SK-N-SH treated with all-trans-retinoic acid at 6 μM for 48 hours (cell line): ENCODE results near the gene GLI3.

Source experiments
- ATAC-seq: fragments of 200-7000 bp; cut with Tn5 transposase; 3 replicates; pipeline ENCODE4 v1.9.1; 2020; ENCODE audit warnings: mild to moderate bottlenecking, moderate library complexity
- ARNTL ChIP-seq: fragments of 450-650 bp; formaldehyde crosslinking; IDR thresholded peaks from 2 replicates; pipeline ENCODE4 v1.5.0; 2020; ENCODE audit warnings: low read depth, mild to moderate bottlenecking, moderate library complexity, borderline replicate concordance
- BACH2 ChIP-seq: fragments of 250-450 bp; sonication (Bioruptor Pico); IDR thresholded peaks from 2 replicates; pipeline ENCODE4 v1.9.0; 2021; ENCODE audit warnings: mild to moderate bottlenecking, borderline replicate concordance
- CREB5 ChIP-seq: fragments of 250-450 bp; sonication (Bioruptor Pico); IDR thresholded peaks from 2 replicates; pipeline ENCODE4 v1.5.1; 2020; ENCODE audit warnings: low read depth, mild to moderate bottlenecking, moderate library complexity
- CSDC2 ChIP-seq: fragments of 250-450 bp; sonication (Bioruptor Pico); IDR thresholded peaks from 2 replicates; pipeline ENCODE4 v1.5.0; 2020; ENCODE audit warnings: mild to moderate bottlenecking, moderate library complexity
- ESRRG ChIP-seq: fragments of 250-450 bp; sonication (Bioruptor Pico); IDR thresholded peaks from 2 replicates; pipeline ENCODE4 v1.6.1; 2021; ENCODE audit warnings: mild to moderate bottlenecking
- GLIS3 ChIP-seq: fragments of 250-450 bp; sonication (Bioruptor Pico); IDR thresholded peaks from 2 replicates; pipeline ENCODE4 v1.5.0; 2020; ENCODE audit warnings: mild to moderate bottlenecking, moderate library complexity
- ISL1 ChIP-seq: fragments of 250-450 bp; sonication (Bioruptor Pico); IDR thresholded peaks from 2 replicates; pipeline ENCODE4 v2.1.2; 2022; ENCODE audit warnings: mild to moderate bottlenecking, moderate library complexity
- OSR1 ChIP-seq: fragments of 250-450 bp; sonication (Bioruptor Pico); IDR thresholded peaks from 2 replicates; pipeline ENCODE4 v1.8.0; 2022; ENCODE audit warnings: moderate library complexity, mild to moderate bottlenecking, inconsistent platforms
- PATZ1 ChIP-seq: fragments of 250-450 bp; sonication (Bioruptor Pico); IDR thresholded peaks from 2 replicates; pipeline ENCODE4 v1.8.0; 2020; ENCODE audit warnings: mild to moderate bottlenecking, moderate library complexity, borderline replicate concordance
- PPARA ChIP-seq: fragments of 250-450 bp; sonication (Bioruptor Pico); IDR thresholded peaks from 2 replicates; pipeline ENCODE4 v1.5.0; 2020; ENCODE audit warnings: mild to moderate bottlenecking, borderline replicate concordance
- RARB ChIP-seq: fragments of 250-450 bp; sonication (Bioruptor Pico); IDR thresholded peaks from 2 replicates; pipeline ENCODE4 v1.8.0; 2021; ENCODE audit warnings: mild to moderate bottlenecking, moderate library complexity
- SNAI2 ChIP-seq: fragments of 250-450 bp; sonication (Bioruptor Pico); IDR thresholded peaks from 2 replicates; pipeline ENCODE4 v1.5.0; 2020; ENCODE audit warnings: mild to moderate bottlenecking, moderate library complexity
- TCF4 ChIP-seq: fragments of 250-450 bp; sonication (Bioruptor Pico); IDR thresholded peaks from 2 replicates; pipeline ENCODE4 v1.8.0; 2021; ENCODE audit warnings: mild to moderate bottlenecking, moderate library complexity, borderline replicate concordance
- TOX ChIP-seq: fragments of 250-450 bp; sonication (Bioruptor Pico); IDR thresholded peaks from 2 replicates; pipeline ENCODE4 v1.8.0; 2021; ENCODE audit warnings: mild to moderate bottlenecking, moderate library complexity, borderline replicate concordance
- ZC3H10 ChIP-seq: fragments of 250-450 bp; sonication (Bioruptor Pico); IDR thresholded peaks from 2 replicates; pipeline ENCODE4 v1.5.1; 2021; ENCODE audit warnings: mild to moderate bottlenecking, moderate library complexity
- ZFP3 ChIP-seq: fragments of 250-450 bp; sonication (Bioruptor Pico); IDR thresholded peaks from 2 replicates; pipeline ENCODE4 v1.5.0; 2020; ENCODE audit warnings: mild to moderate bottlenecking, moderate library complexity
- ZFP30 ChIP-seq: fragments of 450-650 bp; formaldehyde crosslinking; IDR thresholded peaks from 2 replicates; pipeline ENCODE4 v1.5.0; 2022; ENCODE audit warnings: mild to moderate bottlenecking, moderate library complexity
- ZNF565 ChIP-seq: fragments of 450-650 bp; formaldehyde crosslinking; conservative IDR thresholded peaks from 2 replicates; pipeline ENCODE4 v1.5.0; 2020; ENCODE audit warnings: low read depth, mild to moderate bottlenecking, moderate library complexity
- ZNF70 ChIP-seq: fragments of 450-650 bp; formaldehyde crosslinking; IDR thresholded peaks from 2 replicates; pipeline ENCODE4 v1.5.0; 2020; ENCODE audit warnings: mild to moderate bottlenecking, moderate library complexity
- ZNF8 ChIP-seq: fragments of 450-650 bp; formaldehyde crosslinking; IDR thresholded peaks from 2 replicates; pipeline ENCODE4 v1.5.0; 2020; ENCODE audit warnings: mild to moderate bottlenecking, moderate library complexity
- TF ChIP-seq, protein P1 (sequence below): fragments of 250-450 bp; sonication (Bioruptor Pico); IDR thresholded peaks from 2 replicates; pipeline ENCODE4 v1.8.0; 2021; ENCODE audit warnings: low read depth, mild to moderate bottlenecking, moderate library complexity, borderline replicate concordance
- TF ChIP-seq, protein P2 (sequence below): fragments of 250-450 bp; sonication (Bioruptor Pico); IDR thresholded peaks from 2 replicates; pipeline ENCODE4 v1.5.1; 2021; ENCODE audit warnings: mild to moderate bottlenecking, moderate library complexity

GLI3 gene

DNA sequence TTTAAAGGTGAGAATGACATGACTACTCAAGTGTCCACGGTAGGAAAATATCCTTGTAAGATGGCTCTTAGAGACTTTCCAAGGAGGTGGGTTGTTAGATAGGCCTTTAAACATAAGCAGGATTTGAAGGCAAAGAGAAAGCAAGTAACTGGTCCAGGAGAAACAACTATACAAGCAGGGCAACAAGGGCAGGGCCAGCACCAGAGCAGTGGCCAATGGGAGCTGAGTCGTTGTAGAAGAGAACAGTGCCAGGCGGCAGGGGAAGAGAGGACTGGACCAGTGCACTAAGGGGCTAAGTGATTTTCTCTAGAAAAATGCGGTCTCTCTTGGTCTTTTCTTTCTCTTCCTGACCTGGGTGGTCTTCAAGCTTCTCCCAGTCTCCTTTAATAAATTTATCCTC lies 94.9 kb downstream of the GLI3 start (continued):
- TF ChIP-seq TCF4 (no peak), PPARA (CRISPR knock-in tag) (no peak), GLIS3 (CRISPR knock-in tag) (no peak), ISL1 (CRISPR knock-in tag) (no peak), CSDC2 (no peak), ZNF8 (CRISPR knock-in tag) (no peak)

- ATAC-seq: no peak
- TF ChIP-seq CREB5 (CRISPR knock-in tag) (no peak), ZNF8 (CRISPR knock-in tag) (no peak), ZFP30 (CRISPR knock-in tag) (no peak), RARB (CRISPR knock-in tag) (no peak), ZFP3 (no peak), OSR1 (CRISPR knock-in tag) (no peak), ESRRG (CRISPR knock-in tag) (no peak), TCF4 (no peak), ISL1 (CRISPR knock-in tag) (no peak), ARNTL (CRISPR knock-in tag) (no peak), PATZ1 (no peak), ZNF565 (CRISPR knock-in tag) (no peak), GLIS3 (CRISPR knock-in tag) (no peak)
- TF ChIP-seq, protein P1, sequence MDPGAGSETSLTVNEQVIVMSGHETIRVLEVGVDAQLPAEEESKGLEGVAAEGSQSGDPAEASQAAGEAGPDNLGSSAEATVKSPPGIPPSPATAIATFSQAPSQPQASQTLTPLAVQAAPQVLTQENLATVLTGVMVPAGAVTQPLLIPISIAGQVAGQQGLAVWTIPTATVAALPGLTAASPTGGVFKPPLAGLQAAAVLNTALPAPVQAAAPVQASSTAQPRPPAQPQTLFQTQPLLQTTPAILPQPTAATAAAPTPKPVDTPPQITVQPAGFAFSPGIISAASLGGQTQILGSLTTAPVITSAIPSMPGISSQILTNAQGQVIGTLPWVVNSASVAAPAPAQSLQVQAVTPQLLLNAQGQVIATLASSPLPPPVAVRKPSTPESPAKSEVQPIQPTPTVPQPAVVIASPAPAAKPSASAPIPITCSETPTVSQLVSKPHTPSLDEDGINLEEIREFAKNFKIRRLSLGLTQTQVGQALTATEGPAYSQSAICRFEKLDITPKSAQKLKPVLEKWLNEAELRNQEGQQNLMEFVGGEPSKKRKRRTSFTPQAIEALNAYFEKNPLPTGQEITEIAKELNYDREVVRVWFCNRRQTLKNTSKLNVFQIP: no peak
- TF ChIP-seq, protein P2, sequence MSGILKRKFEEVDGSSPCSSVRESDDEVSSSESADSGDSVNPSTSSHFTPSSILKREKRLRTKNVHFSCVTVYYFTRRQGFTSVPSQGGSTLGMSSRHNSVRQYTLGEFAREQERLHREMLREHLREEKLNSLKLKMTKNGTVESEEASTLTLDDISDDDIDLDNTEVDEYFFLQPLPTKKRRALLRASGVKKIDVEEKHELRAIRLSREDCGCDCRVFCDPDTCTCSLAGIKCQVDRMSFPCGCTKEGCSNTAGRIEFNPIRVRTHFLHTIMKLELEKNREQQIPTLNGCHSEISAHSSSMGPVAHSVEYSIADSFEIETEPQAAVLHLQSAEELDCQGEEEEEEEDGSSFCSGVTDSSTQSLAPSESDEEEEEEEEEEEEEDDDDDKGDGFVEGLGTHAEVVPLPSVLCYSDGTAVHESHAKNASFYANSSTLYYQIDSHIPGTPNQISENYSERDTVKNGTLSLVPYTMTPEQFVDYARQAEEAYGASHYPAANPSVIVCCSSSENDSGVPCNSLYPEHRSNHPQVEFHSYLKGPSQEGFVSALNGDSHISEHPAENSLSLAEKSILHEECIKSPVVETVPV: no peak
These were observed 97.3 kb downstream of the GLI3 start for GRCh38 chr7:42139751-42140150.

DNA sequence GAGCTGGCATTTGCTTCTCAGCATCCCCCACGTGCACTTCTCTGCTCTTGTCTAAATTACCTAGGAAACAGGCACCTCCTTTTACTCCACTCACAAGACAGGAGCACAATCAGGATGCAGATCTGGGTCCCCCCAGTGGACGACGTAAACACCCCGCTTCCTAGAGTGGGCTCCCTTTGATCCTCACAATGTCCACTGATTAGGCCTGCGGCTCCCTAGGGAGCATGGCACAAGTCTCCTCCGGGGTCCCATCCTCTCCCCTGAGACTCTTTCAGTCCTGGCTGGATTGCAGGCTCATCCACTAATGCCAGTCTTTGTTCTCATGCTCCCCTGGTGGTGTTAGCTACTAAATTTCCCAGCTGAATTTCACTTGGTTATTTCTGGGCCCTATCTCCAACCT lies 98.3 kb downstream of the GLI3 start:
- TF ChIP-seq ZNF8 (CRISPR knock-in tag) (no peak), TCF4 (no peak), PPARA (CRISPR knock-in tag) (no peak), PATZ1 (no peak), CSDC2 (no peak), ESRRG (CRISPR knock-in tag) (no peak), ZFP30 (CRISPR knock-in tag) (no peak), SNAI2 (CRISPR knock-in tag) (no peak), ZNF70 (CRISPR knock-in tag) (no peak), RARB (CRISPR knock-in tag) (no peak), BACH2 (CRISPR knock-in tag) (no peak), TOX (CRISPR knock-in tag) (no peak), ZC3H10 (CRISPR knock-in tag) (no peak), ZNF565 (CRISPR knock-in tag) (no peak)
- TF ChIP-seq, protein P1: no peak
- ATAC-seq: no peak
